ENCODE measurements around the gene STK32C.
"Not testable (repeated sequence)": the region's sequence is repeated elsewhere in the genome, so short reads cannot be mapped to it uniquely, and the experiment has no call there.

The STK32C gene

DNA sequence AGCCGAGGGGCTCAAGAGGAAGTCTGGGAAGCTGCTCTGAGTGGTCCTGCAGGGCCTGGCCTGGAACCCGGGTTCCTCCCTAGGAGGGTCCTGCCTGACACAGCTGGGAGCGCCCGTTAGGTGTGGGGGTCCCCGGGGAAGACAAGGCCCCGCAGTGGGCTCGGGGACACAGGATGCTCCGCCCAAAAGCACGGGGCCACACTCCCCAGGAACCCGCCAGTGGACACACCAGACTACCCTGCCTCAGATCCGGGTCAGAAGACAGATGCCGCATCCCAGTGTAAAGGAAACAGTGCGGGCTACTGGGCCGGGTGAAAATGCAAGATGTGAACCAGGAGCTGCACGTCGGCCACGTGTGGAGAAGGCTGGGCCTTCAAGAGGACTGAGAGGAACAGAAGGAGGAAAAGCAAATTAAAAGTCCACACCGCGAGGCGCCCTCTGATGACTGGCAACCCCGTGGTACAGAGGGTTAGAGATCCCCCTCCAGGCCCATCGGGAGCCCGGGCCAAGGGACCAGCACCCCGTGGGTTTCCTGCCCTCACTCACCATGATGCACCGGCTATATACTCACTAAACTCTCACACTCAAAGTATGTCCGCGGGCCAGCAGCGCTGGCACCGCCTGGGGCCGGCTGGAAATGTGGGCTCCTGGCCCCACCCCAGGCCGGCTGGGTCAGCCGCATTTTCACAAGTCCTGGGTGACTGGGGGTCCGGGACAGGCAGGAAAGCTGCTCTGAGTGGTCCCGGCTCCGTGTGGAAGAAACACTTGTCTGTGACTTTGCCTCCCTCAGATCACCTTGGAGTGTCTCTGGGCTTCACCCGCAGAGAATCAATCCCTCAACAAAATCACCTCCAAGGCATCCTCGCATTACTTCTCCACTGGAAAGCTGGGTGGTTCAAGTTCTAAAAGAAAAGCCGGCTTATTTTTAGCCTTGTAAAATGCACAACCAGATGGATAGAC, 6.1 kb downstream of the STK32C start:
- no peak for DNase-seq (ENCODE audit: low read depth)

GRCh38 chr10:132300582-132300981, 7.2 kb downstream of the STK32C start:
- DNase-seq (ENCODE audit: low read depth) = no peak

DNA sequence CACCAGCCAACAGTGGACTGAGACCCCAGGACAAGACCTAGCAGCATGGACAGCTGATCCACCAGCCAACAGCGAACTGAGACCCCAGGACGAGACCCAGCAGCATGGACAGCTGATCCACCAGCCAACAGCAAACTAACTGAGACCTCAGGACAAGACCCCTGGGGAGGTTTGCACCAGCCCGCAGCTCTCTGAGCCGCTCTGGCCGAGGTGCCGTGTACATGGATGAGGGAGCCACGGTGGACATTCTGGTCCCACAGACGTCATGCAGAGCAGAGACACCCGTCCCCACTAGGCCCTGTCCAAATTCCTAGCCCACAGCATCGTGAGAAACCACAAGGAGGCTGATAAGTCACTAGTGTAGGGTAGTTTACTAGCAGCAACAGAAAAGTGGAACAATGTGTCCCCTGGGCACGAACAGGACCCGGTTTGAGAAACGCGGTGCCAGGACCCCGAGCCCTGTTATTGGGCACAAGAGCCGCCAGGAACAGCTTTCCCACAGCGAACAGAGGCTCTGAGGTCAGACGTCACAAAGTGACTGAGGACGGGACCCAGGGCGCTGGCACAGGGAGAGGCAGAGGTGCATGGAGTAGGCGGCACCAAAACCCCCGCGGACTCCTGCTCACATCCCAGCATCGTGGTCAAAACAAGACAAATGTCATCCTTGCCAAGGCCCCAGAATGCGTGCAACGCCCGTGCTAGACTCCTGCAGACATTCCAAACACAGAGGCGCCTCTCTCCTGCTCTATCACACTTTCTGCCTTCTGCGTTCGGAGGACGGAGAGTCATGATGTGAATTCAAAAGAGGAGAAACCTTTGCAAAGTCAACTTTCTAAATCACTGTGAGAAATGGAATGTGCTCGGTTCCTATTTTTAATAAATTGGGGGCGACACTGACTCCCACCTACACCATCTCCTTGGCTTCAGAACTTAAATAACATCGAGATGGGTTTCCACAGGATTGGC, 8.1 kb downstream of the STK32C start:
- DNase-seq (ENCODE audit: low read depth) = no peak

DNA sequence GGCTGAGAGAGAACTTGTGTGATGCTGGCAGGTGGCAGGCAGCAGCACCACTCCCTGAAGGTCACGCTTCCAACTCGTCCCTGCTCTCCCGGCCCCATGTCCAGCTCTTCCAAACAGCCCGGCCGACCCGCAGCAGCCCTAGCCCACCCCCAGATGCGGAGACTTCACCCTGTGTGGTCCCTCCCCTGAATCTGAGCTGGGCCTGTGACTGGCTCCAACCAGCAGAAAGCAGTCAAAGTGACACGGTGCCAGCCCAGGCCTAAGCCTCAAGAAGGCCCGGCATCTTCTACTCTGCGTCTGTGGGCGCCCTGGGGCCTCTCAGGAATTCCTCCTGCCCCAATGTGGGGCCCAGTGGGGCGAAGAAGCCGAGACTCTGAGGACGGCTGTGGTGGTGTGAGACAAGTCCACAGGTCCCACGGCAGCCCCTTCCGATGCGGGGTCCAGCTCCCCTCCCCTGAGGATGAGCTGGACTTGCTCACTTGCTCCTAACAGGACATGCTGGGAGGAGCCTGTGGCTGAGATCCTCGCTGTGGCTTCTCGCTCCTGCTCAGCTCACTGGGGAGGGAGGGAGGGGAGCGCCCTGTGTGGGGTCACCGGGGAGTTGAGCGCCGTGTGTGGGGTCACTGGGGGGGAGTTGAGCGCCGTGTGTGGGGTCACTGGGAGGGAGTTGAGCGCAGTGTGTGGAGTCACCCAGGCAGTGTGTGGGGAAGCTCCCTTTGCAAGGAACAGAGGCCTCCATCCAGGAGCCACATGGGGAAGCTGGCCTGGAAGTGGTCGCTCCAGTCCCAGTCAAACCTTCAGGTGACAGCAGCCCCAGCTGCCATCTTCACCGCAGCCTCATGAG, 9.5 kb downstream of the STK32C start:
- no peak for DNase-seq (ENCODE audit: low read depth)

DNA sequence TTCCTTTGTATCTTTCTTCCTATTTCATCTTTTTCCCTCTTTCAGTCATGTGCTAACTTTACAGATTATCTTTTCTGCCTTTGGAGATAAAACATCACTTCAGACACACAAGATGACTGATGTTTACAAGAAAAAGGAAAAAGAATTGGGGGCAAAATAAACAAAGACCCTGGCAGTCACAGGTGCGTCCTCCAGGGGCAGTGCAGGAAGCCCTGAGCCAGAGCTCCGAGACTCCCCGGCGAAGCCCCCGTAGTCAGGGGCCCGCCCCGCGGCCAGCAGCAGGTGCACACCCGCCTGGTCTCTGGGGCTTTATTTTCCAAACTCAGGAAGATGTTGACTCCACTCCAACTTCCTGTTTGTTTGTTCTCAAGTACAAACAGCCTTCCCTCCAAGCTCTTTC, 10.2 kb downstream of the STK32C start:
- DNase-seq (ENCODE audit: low read depth) = no peak

- DNase-seq (ENCODE audit: low read depth) = no peak
Observed at GRCh38 chr10:132296666-132297443, 10.9 kb downstream of the STK32C start.

- DNase-seq (ENCODE audit: low read depth) = not testable (repeated sequence)
Observed at GRCh38 chr10:132295481-132295880, 12.3 kb downstream of the STK32C start.

- DNase-seq (ENCODE audit: low read depth) = no peak
Observed at GRCh38 chr10:132294561-132295318, 13.0 kb downstream of the STK32C start.

DNA sequence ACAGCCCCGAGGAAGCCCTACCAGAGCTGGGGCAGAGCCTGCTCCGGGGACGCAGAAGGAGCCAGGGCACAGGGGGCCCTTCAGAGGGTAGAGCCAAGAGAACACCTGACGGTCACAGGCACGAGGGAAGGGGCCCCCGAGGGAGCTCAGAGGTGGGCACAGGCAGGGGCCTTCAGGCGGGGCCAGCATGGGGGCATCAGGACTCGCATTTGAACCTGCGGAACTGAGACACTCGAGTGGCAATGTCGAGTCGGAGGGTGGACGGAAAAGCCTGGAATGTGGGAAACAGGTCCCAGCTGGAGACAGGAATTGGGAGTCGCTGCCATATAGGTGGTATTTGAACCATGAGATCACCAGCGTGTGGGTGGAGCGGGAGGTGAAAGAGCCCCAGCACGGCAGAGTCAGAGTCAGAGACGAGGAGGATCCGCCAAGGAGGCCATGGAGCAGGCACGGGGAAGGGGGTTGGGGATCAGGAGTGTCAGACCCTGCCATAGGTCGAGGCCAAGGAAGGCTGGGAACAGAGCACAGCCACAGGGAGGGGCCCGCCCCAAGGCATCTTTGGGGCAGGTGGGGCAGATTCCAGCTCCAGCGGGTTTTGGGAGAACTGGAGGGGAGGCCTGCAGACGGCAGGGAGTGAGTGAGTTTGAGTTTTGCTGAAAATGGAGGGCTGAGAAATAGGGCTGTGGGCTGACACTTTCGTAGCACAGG, 13.8 kb downstream of the STK32C start:
- no peak for DNase-seq (ENCODE audit: low read depth)

DNA sequence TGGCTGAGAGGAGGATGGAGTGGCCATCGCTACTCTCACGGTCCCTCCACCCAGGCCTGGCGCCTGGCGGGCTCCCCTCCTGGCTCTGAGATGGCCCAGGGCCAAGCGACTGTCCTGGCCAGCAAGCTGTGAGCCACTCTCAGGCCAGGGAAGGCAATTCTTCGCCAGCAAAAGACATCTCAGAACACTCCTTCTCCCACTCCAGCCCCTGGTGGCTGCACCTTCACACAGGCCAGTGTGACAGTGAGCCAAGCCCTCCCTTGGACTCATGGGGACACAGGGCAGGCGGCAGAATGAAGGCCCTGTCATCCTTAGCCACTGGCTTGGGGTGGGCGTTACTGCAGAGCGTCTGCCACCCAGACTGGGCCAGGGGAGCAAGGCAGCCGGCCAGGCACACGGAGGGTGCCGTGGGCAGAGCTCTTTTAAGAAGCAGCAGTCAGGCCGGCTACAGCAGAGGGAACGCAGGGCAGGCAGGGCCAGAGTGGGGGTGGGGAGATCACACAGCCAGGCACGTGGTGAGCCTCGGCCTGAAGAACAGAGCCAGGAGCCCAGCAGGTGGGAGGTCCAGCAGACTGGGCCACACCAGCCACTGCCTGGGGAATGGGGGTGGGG, 14.4 kb downstream of the STK32C start:
- no peak for DNase-seq (ENCODE audit: low read depth)

GRCh38 chr10:132292287-132293200, 15.2 kb downstream of the STK32C start:
- no peak for DNase-seq (ENCODE audit: low read depth)

DNA sequence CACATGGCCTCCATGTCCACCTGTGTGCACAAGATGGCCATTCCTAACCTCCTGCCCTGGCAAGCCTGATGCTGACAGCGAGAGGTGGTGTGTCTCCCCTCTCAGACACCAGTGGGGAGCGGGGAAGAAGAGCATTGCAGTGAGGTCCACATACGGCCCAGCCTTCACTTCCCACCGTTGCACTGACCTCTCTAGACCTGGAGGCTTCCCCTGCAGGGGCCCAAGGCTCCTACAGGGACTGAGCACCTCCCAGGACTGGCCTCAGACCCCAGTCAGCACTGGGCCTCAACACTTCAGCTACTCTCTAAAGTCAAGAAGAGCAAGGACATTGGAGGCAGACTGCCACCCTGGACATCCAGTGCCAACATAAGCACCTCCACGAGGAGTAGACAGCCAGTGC, 15.9 kb downstream of the STK32C start:
- no peak for DNase-seq (ENCODE audit: low read depth)

DNA sequence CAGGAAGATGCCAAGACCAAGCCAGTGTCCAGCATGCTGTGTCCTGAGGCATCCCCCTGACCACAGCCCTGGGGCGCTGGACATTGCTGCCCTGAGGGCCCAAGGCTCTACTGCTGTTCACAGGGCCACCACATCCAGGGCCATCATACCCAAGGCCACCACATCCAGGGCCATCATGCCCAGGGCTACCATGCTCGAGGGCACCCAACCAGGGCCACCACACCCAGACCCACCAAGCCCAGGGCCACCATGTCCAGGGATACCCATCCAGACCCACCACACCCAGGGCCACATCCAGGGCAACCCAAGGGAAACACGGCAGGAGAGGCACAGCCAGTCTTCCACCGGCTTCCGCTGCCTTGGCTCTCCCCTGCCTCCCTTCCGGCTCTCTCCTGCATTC, 17.1 kb downstream of the STK32C start:
- no peak for DNase-seq (ENCODE audit: low read depth)

DNA sequence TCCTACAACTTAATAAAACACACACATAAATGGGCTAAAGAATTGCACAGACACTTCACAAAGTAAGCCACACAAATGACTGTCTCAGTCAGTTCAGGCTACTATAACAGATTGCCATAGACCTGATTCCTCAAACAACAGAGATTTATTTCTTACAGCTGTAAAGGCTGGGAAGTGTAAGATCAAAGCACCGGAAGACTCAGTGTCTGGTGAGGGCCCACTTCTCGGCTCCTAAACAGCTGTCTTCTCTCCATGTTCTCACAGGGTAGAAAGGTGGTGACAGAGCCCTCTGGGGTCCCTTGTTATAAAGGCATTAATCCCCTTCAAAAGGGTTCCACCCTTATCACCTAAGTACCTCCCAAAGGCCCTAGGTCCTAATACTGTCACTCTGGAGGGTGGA, 18.3 kb downstream of the STK32C start:
- DNase-seq (ENCODE audit: low read depth) = no peak

- DNase-seq (ENCODE audit: low read depth) = no peak
Observed at GRCh38 chr10:132283604-132284382, 24.0 kb downstream of the STK32C start.

DNA sequence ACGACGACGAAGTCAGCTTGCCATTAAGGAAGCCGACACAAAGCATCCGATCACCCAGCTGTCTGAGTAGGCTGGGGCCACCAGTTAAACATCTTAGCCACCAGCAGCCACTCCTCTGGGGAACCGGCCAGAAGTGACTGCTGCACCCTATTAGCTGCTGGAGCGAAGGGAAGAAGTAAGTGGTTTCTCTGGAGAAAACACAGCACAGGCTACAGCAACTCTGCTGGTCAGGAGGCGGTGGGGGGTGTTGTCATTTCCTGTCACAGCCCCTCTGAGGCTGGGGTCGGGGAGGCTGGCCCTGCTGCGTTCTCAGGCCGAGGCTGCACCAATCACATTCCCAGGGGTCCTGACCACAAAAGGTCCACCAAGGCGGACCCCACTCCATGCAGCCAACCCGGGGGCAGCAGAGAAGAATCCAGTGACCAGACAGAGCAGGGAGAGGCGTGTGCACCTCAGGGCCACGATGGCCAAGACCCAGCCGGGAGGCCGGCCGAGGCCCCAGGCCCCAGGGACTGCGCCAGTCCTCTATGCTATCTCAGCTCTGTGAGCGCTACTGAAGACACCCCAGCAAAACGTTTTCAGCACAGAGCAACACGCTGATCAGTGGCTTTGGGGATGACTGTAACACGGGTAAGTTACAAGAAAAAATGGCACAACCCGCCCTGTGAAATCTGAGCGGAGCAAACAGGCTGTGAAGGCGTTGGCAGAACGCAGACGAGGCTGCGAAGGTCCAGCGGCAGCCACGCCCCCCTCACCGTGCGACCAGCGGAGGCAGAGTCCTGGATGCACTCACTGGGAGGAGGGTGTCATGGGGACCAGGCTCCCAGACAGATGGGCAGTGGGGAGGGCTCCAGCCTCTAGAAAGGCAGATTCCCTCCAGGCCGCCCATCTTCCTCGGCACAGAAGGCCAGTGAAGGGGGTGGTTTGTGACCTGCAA, 24.8 kb downstream of the STK32C start:
- no peak for DNase-seq (ENCODE audit: low read depth)
